Neural progenitor cell (in vitro differentiated cells): ENCODE results near the gene SAP30L.

Source experiments
- EZH2 ChIP-seq: fragments of 200-600 bp; sonication (generic); IDR thresholded peaks from 2 replicates; pipeline ENCODE4 v1.6.1; 2017; ENCODE audit warnings: antibody characterized with exemption, mild to moderate bottlenecking, moderate library complexity
- EZH2phosphoT487 ChIP-seq: fragments of 200-600 bp; sonication (generic); IDR thresholded peaks from 2 replicates; pipeline ENCODE4 v1.6.1; 2017; ENCODE audit warnings: antibody characterized with exemption
- TF ChIP-seq, protein P1 (sequence below): fragments of 200-600 bp; sonication (generic); IDR thresholded peaks from 2 replicates; pipeline ENCODE4 v1.5.1; 2017; ENCODE audit warnings: antibody characterized with exemption, mild to moderate bottlenecking

GRCh38 chr5:154455585-154455984 is 9.8 kb downstream of the SAP30L start:
- TF ChIP-seq, protein P1, sequence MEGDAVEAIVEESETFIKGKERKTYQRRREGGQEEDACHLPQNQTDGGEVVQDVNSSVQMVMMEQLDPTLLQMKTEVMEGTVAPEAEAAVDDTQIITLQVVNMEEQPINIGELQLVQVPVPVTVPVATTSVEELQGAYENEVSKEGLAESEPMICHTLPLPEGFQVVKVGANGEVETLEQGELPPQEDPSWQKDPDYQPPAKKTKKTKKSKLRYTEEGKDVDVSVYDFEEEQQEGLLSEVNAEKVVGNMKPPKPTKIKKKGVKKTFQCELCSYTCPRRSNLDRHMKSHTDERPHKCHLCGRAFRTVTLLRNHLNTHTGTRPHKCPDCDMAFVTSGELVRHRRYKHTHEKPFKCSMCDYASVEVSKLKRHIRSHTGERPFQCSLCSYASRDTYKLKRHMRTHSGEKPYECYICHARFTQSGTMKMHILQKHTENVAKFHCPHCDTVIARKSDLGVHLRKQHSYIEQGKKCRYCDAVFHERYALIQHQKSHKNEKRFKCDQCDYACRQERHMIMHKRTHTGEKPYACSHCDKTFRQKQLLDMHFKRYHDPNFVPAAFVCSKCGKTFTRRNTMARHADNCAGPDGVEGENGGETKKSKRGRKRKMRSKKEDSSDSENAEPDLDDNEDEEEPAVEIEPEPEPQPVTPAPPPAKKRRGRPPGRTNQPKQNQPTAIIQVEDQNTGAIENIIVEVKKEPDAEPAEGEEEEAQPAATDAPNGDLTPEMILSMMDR, result no peak
- TF ChIP-seq EZH2 (no peak), EZH2phosphoT487 (no peak)
